HEK293T (cell line): ENCODE measurements around the gene DIAPH3.

Source experiments
- ARNT ChIP-seq: fragments of 450-650 bp; IDR thresholded peaks from 2 replicates; pipeline ENCODE4 v1.6.1; 2017; ENCODE audit warnings: mild to moderate bottlenecking
- BHLHE40 ChIP-seq: fragments of 450-650 bp; IDR thresholded peaks from 2 replicates; pipeline ENCODE4 v1.6.1; 2016; ENCODE audit warnings: mild to moderate bottlenecking, moderate library complexity, borderline replicate concordance
- CTBP1 ChIP-seq: fragments of 450-650 bp; IDR thresholded peaks from 2 replicates; pipeline ENCODE4 v1.6.1; 2016; ENCODE audit warnings: borderline replicate concordance
- ELF4 ChIP-seq: fragments of 450-650 bp; IDR thresholded peaks from 2 replicates; pipeline ENCODE4 v1.6.1; 2017; ENCODE audit warnings: antibody characterized with exemption
- FOXA1 ChIP-seq: fragments of 450-650 bp; IDR thresholded peaks from 2 replicates; pipeline ENCODE4 v1.6.1; 2016; ENCODE audit warnings: mild to moderate bottlenecking
- FOXK2 ChIP-seq: fragments of 450-650 bp; IDR thresholded peaks from 2 replicates; pipeline ENCODE4 v1.6.1; 2016; ENCODE audit warnings: mild to moderate bottlenecking
- FOXM1 ChIP-seq: fragments of 450-650 bp; IDR thresholded peaks from 2 replicates; pipeline ENCODE4 v1.6.1; 2017; ENCODE audit warnings: mild to moderate bottlenecking, borderline replicate concordance
- HDGF ChIP-seq: fragments of 450-650 bp; IDR thresholded peaks from 2 replicates; pipeline ENCODE4 v1.6.1; 2017; ENCODE audit warnings: antibody characterized with exemption, borderline replicate concordance
- NFRKB ChIP-seq: fragments of 450-650 bp; IDR thresholded peaks from 2 replicates; pipeline ENCODE4 v1.6.1; 2016; ENCODE audit warnings: mild to moderate bottlenecking, moderate library complexity
- SP1 ChIP-seq: fragments of 450-650 bp; IDR thresholded peaks from 2 replicates; pipeline ENCODE4 v1.6.1; 2017
- TARDBP ChIP-seq: fragments of 450-650 bp; IDR thresholded peaks from 2 replicates; pipeline ENCODE4 v1.6.1; 2016
- TF ChIP-seq, protein P1 (sequence below): fragments of 450-650 bp; IDR thresholded peaks from 2 replicates; pipeline ENCODE4 v1.6.1; 2016

DNA sequence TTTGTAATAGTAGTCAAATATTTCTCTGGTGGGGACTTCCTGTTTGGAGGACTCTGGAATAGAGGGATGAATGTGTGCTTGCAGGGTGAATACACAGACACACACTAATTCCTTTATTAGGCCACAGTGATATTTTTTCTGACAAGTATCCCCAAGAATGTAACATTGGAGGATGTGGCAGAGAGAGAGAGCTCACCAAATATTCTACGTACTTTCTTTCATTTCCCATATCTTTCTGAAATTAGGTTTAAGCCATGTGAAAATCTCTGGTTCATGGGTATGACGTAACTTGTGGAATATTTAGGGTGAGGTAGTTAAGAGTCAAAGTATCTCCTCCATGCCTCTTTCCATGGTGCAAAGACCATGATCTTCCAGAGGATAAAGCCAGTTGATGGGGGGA is 463.4 kb downstream of the DIAPH3 start:
- TF ChIP-seq HDGF (no peak), BHLHE40 (no peak), ARNT (no peak), NFRKB (no peak), SP1 (no peak), FOXK2 (no peak), FOXM1 (no peak), FOXA1 (no peak), ELF4 (no peak), TARDBP (no peak), CTBP1 (no peak)
- TF ChIP-seq, protein P1, sequence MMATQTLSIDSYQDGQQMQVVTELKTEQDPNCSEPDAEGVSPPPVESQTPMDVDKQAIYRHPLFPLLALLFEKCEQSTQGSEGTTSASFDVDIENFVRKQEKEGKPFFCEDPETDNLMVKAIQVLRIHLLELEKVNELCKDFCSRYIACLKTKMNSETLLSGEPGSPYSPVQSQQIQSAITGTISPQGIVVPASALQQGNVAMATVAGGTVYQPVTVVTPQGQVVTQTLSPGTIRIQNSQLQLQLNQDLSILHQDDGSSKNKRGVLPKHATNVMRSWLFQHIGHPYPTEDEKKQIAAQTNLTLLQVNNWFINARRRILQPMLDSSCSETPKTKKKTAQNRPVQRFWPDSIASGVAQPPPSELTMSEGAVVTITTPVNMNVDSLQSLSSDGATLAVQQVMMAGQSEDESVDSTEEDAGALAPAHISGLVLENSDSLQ = no peak
